A673 (cell line): ENCODE data around the gene PRPF6.

Experiments used
- CTCF ChIP-seq: fragments of 300-800, 200-600 bp; sonication (generic); conservative IDR thresholded peaks from 2 replicates; pipeline ENCODE4 v1.5.1; 2017; ENCODE audit warnings: low read depth, mild to moderate bottlenecking, antibody characterized with exemption, low read length, moderate library complexity, mixed read lengths
- EZH2 ChIP-seq: fragments of 200-600 bp; sonication (generic); IDR thresholded peaks from 2 replicates; pipeline ENCODE4 v1.6.1; 2017; ENCODE audit warnings: borderline replicate concordance, low read depth, mild to moderate bottlenecking, mixed read lengths, antibody characterized with exemption, low read length; ENCODE audit not compliant: poor library complexity, severe bottlenecking

GRCh38 chr20:64071341-64072332, 90.7 kb downstream of the PRPF6 start:
- TF ChIP-seq CTCF: no peak
- no peak for TF ChIP-seq EZH2
